ENCODE measurements around the gene KLHL14.

KLHL14 gene

GRCh38 chr18:32637226-32637625 is 135.6 kb downstream of the KLHL14 start:
- DNase-seq (ENCODE audit: low read depth), result no peak
- no peak overlapping the region for H3K4me3 ChIP-seq (ENCODE audit: control insufficient read depth, low read depth, low read length)
- TF ChIP-seq CTCF (conservative IDR thresholded peaks at IDR 0.05; ENCODE audit: control insufficient read depth, insufficient read depth, low read depth, low read length), result no peak

GRCh38 chr18:32634876-32635431 is 137.9 kb downstream of the KLHL14 start:
- DNase-seq (ENCODE audit: low read depth), result no peak
- no peak for TF ChIP-seq CTCF (conservative IDR thresholded peaks at IDR 0.05; ENCODE audit: control insufficient read depth, insufficient read depth, low read depth, low read length)
- no peak overlapping the region for H3K4me3 ChIP-seq (ENCODE audit: control insufficient read depth, low read depth, low read length)

GRCh38 chr18:32629981-32630700 is 142.7 kb downstream of the KLHL14 start:
- H3K4me3 ChIP-seq (ENCODE audit: control insufficient read depth, low read depth, low read length), result no peak overlapping the region
- no peak for TF ChIP-seq CTCF (conservative IDR thresholded peaks at IDR 0.05; ENCODE audit: control insufficient read depth, insufficient read depth, low read depth, low read length)
- no peak for DNase-seq (ENCODE audit: low read depth)

GRCh38 chr18:32629292-32629691 is 143.5 kb downstream of the KLHL14 start:
- no peak for DNase-seq (ENCODE audit: low read depth)
- H3K4me3 ChIP-seq (ENCODE audit: control insufficient read depth, low read depth, low read length), result no peak overlapping the region
- no peak for TF ChIP-seq CTCF (conservative IDR thresholded peaks at IDR 0.05; ENCODE audit: control insufficient read depth, insufficient read depth, low read depth, low read length)

GRCh38 chr18:32624182-32624723 is 148.6 kb downstream of the KLHL14 start:
- no peak overlapping the region for H3K4me3 ChIP-seq (ENCODE audit: control insufficient read depth, low read depth, low read length)
- no peak for TF ChIP-seq CTCF (conservative IDR thresholded peaks at IDR 0.05; ENCODE audit: control insufficient read depth, insufficient read depth, low read depth, low read length)

GRCh38 chr18:32623563-32623962 is 149.3 kb downstream of the KLHL14 start:
- no peak for TF ChIP-seq CTCF (conservative IDR thresholded peaks at IDR 0.05; ENCODE audit: control insufficient read depth, insufficient read depth, low read depth, low read length)
- DNase-seq (ENCODE audit: low read depth), result no peak
- H3K4me3 ChIP-seq (ENCODE audit: control insufficient read depth, low read depth, low read length), result no peak overlapping the region

More at GRCh38 chr18:32624182-32624723, 148.6 kb downstream of the KLHL14 start:
- no peak for DNase-seq (ENCODE audit: low read depth)
